Calu3 (cell line): ENCODE results near the gene NCAN. TPM values are rescaled to one million over a fixed set of nuclear protein-coding genes. Genes with fewer than 3 reads are reported as not detected.

Source experiments
- BruUV-seq: library from RNA; stranded (reverse); fragments of 400-500 nt; replicated peaks from 2 replicates; lab custom pipeline; 2021; lab: Mats Ljungman, UMichigan
- CTCF ChIA-PET: fragments of 300-600 bp; sonication (Branson Sonifier 250); formaldehyde crosslinking; loops from one replicate; lab custom pipeline; 2022; ENCODE audit warnings: antibody characterized with exemption; lab: Charles Lee
- DNase-seq: peaks from one replicate; pipeline ENCODE4 v3.0.0; 2022
- H3K27ac Mint-ChIP-seq: one replicate; pipeline ENCODE4 v1.8.0; 2022; ENCODE audit warnings: mixed read lengths; ENCODE audit not compliant: unreplicated experiment
- H3K27me3 Mint-ChIP-seq: one replicate; pipeline ENCODE4 v1.8.0; 2022; ENCODE audit warnings: mixed read lengths; ENCODE audit not compliant: unreplicated experiment
- H3K36me3 Mint-ChIP-seq: one replicate; pipeline ENCODE4 v1.8.0; 2022; ENCODE audit warnings: mild to moderate bottlenecking, moderate library complexity, mixed read lengths; ENCODE audit not compliant: insufficient read depth, unreplicated experiment
- H3K4me1 Mint-ChIP-seq: one replicate; pipeline ENCODE4 v1.8.0; 2022; ENCODE audit warnings: mild to moderate bottlenecking, low read depth, mixed read lengths; ENCODE audit not compliant: unreplicated experiment
- H3K4me3 Mint-ChIP-seq: one replicate; pipeline ENCODE4 v1.8.0; 2022; ENCODE audit warnings: mild to moderate bottlenecking, low read depth, moderate library complexity, mixed read lengths; ENCODE audit not compliant: unreplicated experiment
- H3K9me3 Mint-ChIP-seq: one replicate; pipeline ENCODE4 v1.8.0; 2022; ENCODE audit warnings: low read depth, mixed read lengths; ENCODE audit not compliant: unreplicated experiment
- intact Hi-C: fragments of 100-400 bp; cut with micrococcal nuclease; formaldehyde crosslinking; loops from one replicate; pipeline ENCODE4 v1.10.0; 2022; ENCODE audit not compliant: unreplicated experiment
- total RNA-seq: library from RNA; stranded (reverse); gene quantifications from 2 replicates; pipeline ENCODE4 v1.2.3, GENCODE V29; 2022
- TF ChIP-seq, protein P1 (sequence below): fragments of 200-600 bp; IDR thresholded peaks from one replicate; pipeline ENCODE4 v1.8.0; 2022; ENCODE audit warnings: antibody characterized with exemption; ENCODE audit not compliant: unreplicated experiment

Gene NCAN
- total RNA-seq, 1 experiment from 2014 or later = not detected

DNA sequence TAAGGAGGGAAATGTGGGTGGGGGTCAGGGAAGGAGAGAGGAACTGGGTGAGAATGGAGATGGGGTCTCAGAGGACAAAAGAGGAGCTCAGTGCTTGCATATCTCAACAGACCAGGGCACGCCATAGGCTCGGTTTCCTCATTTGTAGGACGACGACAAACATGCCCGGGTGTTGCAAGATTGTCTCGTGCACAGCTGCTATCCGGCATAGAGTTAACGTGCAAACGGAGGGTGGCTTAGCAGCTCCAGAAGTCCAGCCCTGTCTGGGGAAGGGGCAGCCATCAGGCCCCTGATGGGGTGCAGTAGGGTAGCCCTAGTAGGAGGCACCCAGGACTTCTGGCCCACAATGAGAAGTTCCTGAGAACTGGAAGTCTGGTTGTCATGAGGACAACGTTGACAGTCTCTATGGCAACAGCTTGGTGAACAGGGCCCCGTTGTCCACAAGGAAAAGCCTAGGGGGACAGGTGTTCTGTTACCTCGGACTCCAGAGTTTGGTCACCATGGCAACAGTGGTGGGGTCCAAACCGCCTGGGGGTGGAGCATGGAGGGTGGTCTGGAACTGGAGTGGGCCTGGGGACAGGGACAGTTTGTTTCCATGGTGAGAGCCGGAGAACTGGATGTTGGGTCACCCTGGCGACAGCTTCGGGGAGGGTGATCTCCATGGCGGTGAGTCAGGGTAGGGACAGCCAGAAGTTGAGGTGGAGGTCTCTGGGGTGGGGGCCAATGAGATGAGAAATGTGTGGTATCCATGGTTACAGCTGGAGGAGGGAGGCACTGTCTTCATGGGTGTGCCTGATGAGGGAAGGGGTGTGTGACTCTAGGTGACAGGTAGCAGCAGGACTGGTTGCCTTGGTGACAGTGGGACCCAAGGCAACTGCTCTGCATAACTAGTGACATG lies 44.6 kb downstream of the NCAN start:
- no peak for DNase-seq
- Mint-ChIP-seq H3K9me3 (no peaks in the 10 kb centered on the region), H3K27ac (peak overlapping the region; percentile 16), H3K4me3 (no peak overlapping the region), H3K4me1 (peaks cover 8% of the 10 kb centered on the region), H3K36me3 (no peaks in the 10 kb centered on the region), H3K27me3 (peaks cover 67% of the 10 kb centered on the region)
- CTCF ChIA-PET = no interaction called here
- intact Hi-C loops = no loop called here
- TF ChIP-seq, protein P1, sequence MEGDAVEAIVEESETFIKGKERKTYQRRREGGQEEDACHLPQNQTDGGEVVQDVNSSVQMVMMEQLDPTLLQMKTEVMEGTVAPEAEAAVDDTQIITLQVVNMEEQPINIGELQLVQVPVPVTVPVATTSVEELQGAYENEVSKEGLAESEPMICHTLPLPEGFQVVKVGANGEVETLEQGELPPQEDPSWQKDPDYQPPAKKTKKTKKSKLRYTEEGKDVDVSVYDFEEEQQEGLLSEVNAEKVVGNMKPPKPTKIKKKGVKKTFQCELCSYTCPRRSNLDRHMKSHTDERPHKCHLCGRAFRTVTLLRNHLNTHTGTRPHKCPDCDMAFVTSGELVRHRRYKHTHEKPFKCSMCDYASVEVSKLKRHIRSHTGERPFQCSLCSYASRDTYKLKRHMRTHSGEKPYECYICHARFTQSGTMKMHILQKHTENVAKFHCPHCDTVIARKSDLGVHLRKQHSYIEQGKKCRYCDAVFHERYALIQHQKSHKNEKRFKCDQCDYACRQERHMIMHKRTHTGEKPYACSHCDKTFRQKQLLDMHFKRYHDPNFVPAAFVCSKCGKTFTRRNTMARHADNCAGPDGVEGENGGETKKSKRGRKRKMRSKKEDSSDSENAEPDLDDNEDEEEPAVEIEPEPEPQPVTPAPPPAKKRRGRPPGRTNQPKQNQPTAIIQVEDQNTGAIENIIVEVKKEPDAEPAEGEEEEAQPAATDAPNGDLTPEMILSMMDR = no peak
- no TSS peak for BruUV-seq

DNA sequence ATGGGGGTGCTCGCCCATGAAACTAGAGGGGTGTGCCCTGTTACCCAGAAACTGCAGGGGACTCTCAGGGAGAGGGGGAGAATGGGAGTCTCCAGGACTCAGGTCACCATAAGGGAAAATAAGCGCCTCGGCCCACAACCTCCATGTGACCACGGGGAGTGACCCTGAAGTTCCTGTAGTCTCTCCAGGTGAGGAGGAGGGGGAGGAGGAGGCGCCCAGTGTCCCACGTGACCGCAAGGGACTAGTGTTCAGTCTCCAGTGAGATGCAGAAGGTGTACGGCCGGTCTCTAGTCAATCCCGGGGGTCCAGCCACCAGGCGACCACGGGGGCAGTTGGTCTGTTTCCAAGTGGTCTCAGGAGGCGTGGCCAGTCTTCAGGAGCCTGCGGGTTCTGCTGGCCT lies 45.4 kb downstream of the NCAN start:
- Mint-ChIP-seq H3K27me3 (peaks cover 67% of the 10 kb centered on the region), H3K4me3 (no peak overlapping the region), H3K36me3 (no peaks in the 10 kb centered on the region), H3K27ac (no peak overlapping the region), H3K9me3 (no peaks in the 10 kb centered on the region), H3K4me1 (peaks cover 8% of the 10 kb centered on the region)
- intact Hi-C loops = no loop called here
- CTCF ChIA-PET = no interaction called here
- BruUV-seq = no TSS peak
- no peak for DNase-seq
- TF ChIP-seq, protein P1 = no peak

DNA sequence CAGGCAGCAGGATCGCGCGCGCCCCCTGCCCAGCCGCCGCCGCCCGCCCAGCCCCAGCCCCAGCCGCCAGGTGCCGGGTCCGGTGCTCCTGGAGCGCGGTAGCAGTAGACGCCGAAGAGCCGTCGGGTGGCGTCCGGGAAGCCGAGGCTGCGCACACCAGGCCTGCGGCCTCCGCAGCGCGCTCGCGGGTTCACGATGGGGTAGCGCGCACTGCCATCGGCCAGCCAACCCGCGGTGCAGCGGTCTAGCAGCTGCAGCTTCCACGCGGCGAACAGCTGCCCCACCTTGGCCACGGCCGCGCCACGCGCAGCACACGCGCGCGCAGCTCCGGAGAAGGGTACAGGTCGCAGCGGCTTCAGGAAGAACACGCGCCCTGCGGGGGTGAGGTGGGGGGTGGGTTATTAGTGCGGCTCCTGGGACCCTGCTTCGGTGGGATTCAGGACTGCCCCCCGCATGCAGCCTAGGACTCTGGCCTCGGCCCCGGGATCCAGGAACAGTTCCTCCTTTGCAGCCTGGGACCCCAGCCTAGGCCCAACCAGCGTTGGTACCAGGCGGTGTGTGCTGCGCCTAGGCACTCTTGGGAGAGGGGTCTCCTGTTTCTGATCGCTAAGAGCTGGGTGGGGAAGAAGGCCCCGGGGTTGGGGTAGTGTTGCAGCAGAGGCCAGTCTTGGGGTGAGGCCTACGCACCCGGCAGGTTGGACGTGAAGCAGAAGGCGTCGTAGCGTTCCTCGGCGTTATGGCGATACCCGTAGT lies 46.3 kb downstream of the NCAN start:
- no TSS peak for BruUV-seq
- CTCF ChIA-PET = no interaction called here

DNA sequence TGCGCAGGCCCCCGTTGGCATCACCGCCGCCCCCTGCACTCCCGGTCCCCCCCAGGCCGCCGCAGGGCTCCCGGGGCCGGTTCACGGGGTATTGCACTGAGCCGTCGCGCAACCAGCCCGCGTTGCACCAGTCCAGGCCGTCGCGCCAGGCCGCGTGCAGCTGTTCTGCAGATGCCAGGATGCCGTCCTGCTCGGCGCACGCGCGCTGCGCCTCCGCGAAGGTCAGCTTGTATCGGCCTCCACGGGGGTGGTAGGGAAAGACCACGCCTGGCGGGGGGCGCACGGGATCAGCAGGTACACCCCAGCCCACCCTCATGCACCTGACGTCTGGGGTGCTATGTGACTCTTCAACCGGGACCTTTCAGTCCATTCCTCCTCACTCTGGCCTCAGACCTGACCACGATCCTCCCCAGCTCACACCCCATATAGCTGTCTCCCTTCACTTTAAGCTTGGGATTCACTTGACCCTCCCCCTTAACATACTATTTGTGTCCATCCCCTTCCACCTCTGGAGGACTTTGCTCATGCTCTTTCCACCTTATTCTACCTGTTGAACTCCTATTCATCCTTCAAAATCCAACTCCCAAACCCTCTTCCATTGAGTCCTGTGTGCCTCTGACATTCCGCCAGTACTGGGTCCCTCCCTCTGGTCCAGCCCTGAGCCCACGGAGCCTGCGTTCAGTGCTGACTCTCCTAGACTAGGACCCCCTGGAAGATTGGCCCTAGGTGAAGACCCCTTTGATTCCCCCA lies 47.0 kb downstream of the NCAN start:
- Mint-ChIP-seq H3K4me3 (no peak overlapping the region), H3K4me1 (peaks cover 8% of the 10 kb centered on the region), H3K27me3 (peaks cover 74% of the 10 kb centered on the region), H3K36me3 (no peaks in the 10 kb centered on the region), H3K9me3 (no peaks in the 10 kb centered on the region), H3K27ac (no peak overlapping the region)
- CTCF ChIA-PET = no interaction called here
- DNase-seq = no peak
- TF ChIP-seq, protein P1 = no peak
- BruUV-seq = no TSS peak
- intact Hi-C loops = no loop called here

More for the DNA sequence above, 46.3 kb downstream of the NCAN start:
- H3K4me1 Mint-ChIP-seq = peaks cover 8% of the 10 kb centered on the region
- TF ChIP-seq, protein P1 = no peak
- no peak overlapping the region for H3K4me3 Mint-ChIP-seq
- peaks cover 67% of the 10 kb centered on the region for H3K27me3 Mint-ChIP-seq
- no peaks in the 10 kb centered on the region for H3K9me3 Mint-ChIP-seq
- H3K27ac Mint-ChIP-seq = no peak overlapping the region
- H3K36me3 Mint-ChIP-seq = no peaks in the 10 kb centered on the region
- intact Hi-C loops = no loop called here
- DNase-seq = no peak
